Myometrial cell (primary cell): ENCODE results near the gene UBQLNL. TPM values are rescaled to one million over a fixed set of nuclear protein-coding genes. Genes with fewer than 3 reads are reported as not detected.

Experiments used
- total RNA-seq: library from RNA; depleted of rRNA; stranded (reverse); fragments of >200 nt; gene quantifications from 2 replicates; pipeline ENCODE4 v1.2.3, GENCODE V29; 2015

The UBQLNL gene
- total RNA-seq = not detected in 2 replicates

GRCh38 chr11:5516599-5516998 lies at the start of gene UBQLNL:
UBQLNL (minus strand) TSS chr11:5516699; CDS start chr11:5516441, 258 bp downstream.

GRCh38 chr11:5548440-5548839 lies 31.9 kb upstream of the UBQLNL start, which contains the start of gene OR52H1:
OR52H1 (minus strand) TSS chr11:5548540; CDS start chr11:5545505, 3,035 bp downstream.

GRCh38 chr11:5509803-5510202 lies 6.7 kb downstream of the UBQLNL start, which contains the start of gene UBQLN3:
UBQLN3 (minus strand) TSS chr11:5509957; CDS start chr11:5509558, 399 bp downstream.

GRCh38 chr11:5488385-5488784 lies 28.1 kb downstream of the UBQLNL start, which contains the start of gene OR52D1:
OR52D1 (plus strand) TSS chr11:5488685; CDS start chr11:5488707, 22 bp downstream.

Other genes starting within 250 kb of the UBQLNL start
- not detected in 2 replicates for gene HBE1, start 246.8 kb downstream of the UBQLNL start, total RNA-seq
- gene OR51B4, start 214.8 kb downstream of the UBQLNL start, total RNA-seq = not detected in 2 replicates
- not detected in 2 replicates for gene OR51B2, start 192.4 kb downstream of the UBQLNL start, total RNA-seq
- gene OR51B5, start 173.2 kb downstream of the UBQLNL start, total RNA-seq = not detected in 2 replicates
- gene OR51B6, start 165.2 kb downstream of the UBQLNL start, total RNA-seq = not detected in 2 replicates
- gene OR51M1, start 132.9 kb downstream of the UBQLNL start, total RNA-seq = not detected in 2 replicates
- not detected in 2 replicates for gene OR51Q1, start 94.6 kb downstream of the UBQLNL start, total RNA-seq
- gene OR51I1, start 75.2 kb downstream of the UBQLNL start, total RNA-seq = not detected in 2 replicates
- not detected in 2 replicates for gene OR51I2, start 67.4 kb downstream of the UBQLNL start, total RNA-seq
- not detected in 2 replicates for gene OR52D1, start 28.0 kb downstream of the UBQLNL start, total RNA-seq
- not detected in 2 replicates for gene UBQLN3, start 6.7 kb downstream of the UBQLNL start, total RNA-seq
- gene OR52H1, start 31.8 kb upstream of the UBQLNL start, total RNA-seq = not detected in 2 replicates
- gene OR52B6, start 64.2 kb upstream of the UBQLNL start, total RNA-seq = not detected in 2 replicates
- 7.1 and 8.6 TPM in 2 replicates for gene TRIM6, start 79.9 kb upstream of the UBQLNL start, total RNA-seq
- 16.5 and 18.5 TPM in 2 replicates for gene TRIM34, start 108.3 kb upstream of the UBQLNL start, total RNA-seq
- 22.8 and 31.9 TPM in 2 replicates for gene TRIM5, start 168.4 kb upstream of the UBQLNL start, total RNA-seq
- 49.6 and 55.1 TPM in 2 replicates for gene TRIM22, start 173.1 kb upstream of the UBQLNL start, total RNA-seq
- not detected in 2 replicates for gene OR56B1, start 219.7 kb upstream of the UBQLNL start, total RNA-seq
- gene OR52N4, start 237.5 kb upstream of the UBQLNL start, total RNA-seq = not detected in 2 replicates